HEK293 (cell line): ENCODE measurements around the gene ZMYND15.

Experiments used
- CTCF ChIA-PET: fragments of 350-600 bp; formaldehyde crosslinking; extraction: SDS; loops from one replicate; lab custom pipeline; 2021; ENCODE audit warnings: antibody characterized with exemption; lab: Yijun Ruan, JAX
- POLR2A ChIA-PET: fragments of 300-600 bp; formaldehyde crosslinking; extraction: SDS; loops from one replicate; lab custom pipeline; 2020; ENCODE audit warnings: antibody characterized with exemption, inconsistent platforms; lab: Yijun Ruan, JAX
- H3K27ac ChIP-seq: fragments of 200-500 bp; sonication (Bioruptor generic); 2 replicates; pipeline ENCODE4 v1.5.1; 2014; ENCODE audit warnings: low read depth, low read length, control low read depth, inconsistent platforms; ENCODE audit errors: extremely low read depth
- H3K36me3 ChIP-seq, 2 experiments: fragments of 200-500 bp in 1 of 2; sonication (Bioruptor generic) in 1 of 2; 1 replicate in 1 of 2; 2 replicates in 1 of 2; pipeline ENCODE4 v1.5.1; 2014 to 2017; ENCODE audit warnings: inconsistent platforms in 2 of 2, low read length in 2 of 2; ENCODE audit not compliant: control insufficient read depth in 2 of 2, insufficient read depth in 1 of 2
- H3K4me1 ChIP-seq: fragments of 200-500 bp; sonication (Bioruptor generic); 2 replicates; pipeline ENCODE4 v1.5.1; 2014; ENCODE audit warnings: mild to moderate bottlenecking, low read length, inconsistent platforms; ENCODE audit not compliant: control insufficient read depth, insufficient read depth
- H3K4me3 ChIP-seq: 2 replicates; pipeline ENCODE4 v1.5.1; 2011; ENCODE audit warnings: low read depth, mild to moderate bottlenecking, control low read depth, low read length, moderate library complexity
- H3K9me3 ChIP-seq: fragments of 200-500 bp; sonication (Bioruptor generic); 2 replicates; pipeline ENCODE4 v1.5.1; 2014; ENCODE audit warnings: low read depth, low read length, inconsistent platforms; ENCODE audit not compliant: control insufficient read depth, insufficient read depth
- FEZF1 ChIP-seq: fragments of 450-650 bp; formaldehyde crosslinking; IDR thresholded peaks from 2 replicates; pipeline ENCODE4 v1.5.1; 2016; ENCODE audit warnings: missing biosample characterization, missing genetic modification characterization
- IKZF3 ChIP-seq: fragments of 450-650 bp; IDR thresholded peaks from 2 replicates; pipeline ENCODE4 v1.5.0; 2018; ENCODE audit warnings: missing biosample characterization, mild to moderate bottlenecking, missing genetic modification characterization, moderate library complexity
- KLF1 ChIP-seq: fragments of 450-650 bp; formaldehyde crosslinking; IDR thresholded peaks from 2 replicates; pipeline ENCODE4 v1.5.1; 2016; ENCODE audit warnings: missing biosample characterization, missing genetic modification characterization
- KLF9 ChIP-seq: fragments of 450-650 bp; formaldehyde crosslinking; IDR thresholded peaks from 2 replicates; pipeline ENCODE4 v1.5.1; 2016; ENCODE audit warnings: missing biosample characterization, missing genetic modification characterization, low read depth
- MEIS1 ChIP-seq: sonication (generic); formaldehyde crosslinking; IDR thresholded peaks from 2 replicates; pipeline ENCODE4 v1.8.1; 2022; ENCODE audit warnings: missing genetic modification reagents, mild to moderate bottlenecking, borderline replicate concordance
- OSR2 ChIP-seq: fragments of 450-650 bp; formaldehyde crosslinking; IDR thresholded peaks from 2 replicates; pipeline ENCODE4 v1.5.1; 2016; ENCODE audit warnings: missing biosample characterization, missing genetic modification characterization
- ZBTB17 ChIP-seq: fragments of 450-650 bp; formaldehyde crosslinking; IDR thresholded peaks from 2 replicates; pipeline ENCODE4 v1.5.1; 2016; ENCODE audit warnings: missing biosample characterization, missing genetic modification characterization
- ZBTB20 ChIP-seq: fragments of 450-650 bp; formaldehyde crosslinking; IDR thresholded peaks from 2 replicates; pipeline ENCODE4 v1.5.1; 2016; ENCODE audit warnings: missing biosample characterization, missing genetic modification characterization
- ZNF140 ChIP-seq: fragments of 450-650 bp; formaldehyde crosslinking; IDR thresholded peaks from 2 replicates; pipeline ENCODE4 v1.5.1; 2016; ENCODE audit warnings: missing biosample characterization, missing genetic modification characterization
- ZNF335 ChIP-seq: fragments of 450-650 bp; formaldehyde crosslinking; conservative IDR thresholded peaks from 2 replicates; pipeline ENCODE4 v1.5.1; 2016; ENCODE audit warnings: missing biosample characterization, missing genetic modification characterization
- ZNF416 ChIP-seq: fragments of 450-650 bp; formaldehyde crosslinking; IDR thresholded peaks from 2 replicates; pipeline ENCODE4 v1.5.1; 2016; ENCODE audit warnings: missing biosample characterization, missing genetic modification characterization
- ZNF433 ChIP-seq: fragments of 450-650 bp; formaldehyde crosslinking; IDR thresholded peaks from 2 replicates; pipeline ENCODE4 v1.5.1; 2016; ENCODE audit warnings: missing biosample characterization, missing genetic modification characterization, low read depth
- ZNF623 ChIP-seq: fragments of 450-650 bp; formaldehyde crosslinking; IDR thresholded peaks from 2 replicates; pipeline ENCODE4 v1.5.1; 2016; ENCODE audit warnings: missing biosample characterization, missing genetic modification characterization
- TF ChIP-seq, protein P1 (sequence below): fragments of 450-650 bp; formaldehyde crosslinking; IDR thresholded peaks from 2 replicates; pipeline ENCODE4 v1.5.1; 2016; ENCODE audit warnings: missing biosample characterization, missing genetic modification characterization, borderline replicate concordance
- TF ChIP-seq, protein P2 (sequence below): fragments of 450-650 bp; formaldehyde crosslinking; IDR thresholded peaks from 2 replicates; pipeline ENCODE4 v1.5.1; 2016; ENCODE audit warnings: missing biosample characterization, missing genetic modification characterization
- TF ChIP-seq, protein P3 (sequence below): fragments of 450-650 bp; formaldehyde crosslinking; IDR thresholded peaks from 2 replicates; pipeline ENCODE4 v1.5.1; 2016; ENCODE audit warnings: missing biosample characterization, missing genetic modification characterization

Gene ZMYND15

DNA sequence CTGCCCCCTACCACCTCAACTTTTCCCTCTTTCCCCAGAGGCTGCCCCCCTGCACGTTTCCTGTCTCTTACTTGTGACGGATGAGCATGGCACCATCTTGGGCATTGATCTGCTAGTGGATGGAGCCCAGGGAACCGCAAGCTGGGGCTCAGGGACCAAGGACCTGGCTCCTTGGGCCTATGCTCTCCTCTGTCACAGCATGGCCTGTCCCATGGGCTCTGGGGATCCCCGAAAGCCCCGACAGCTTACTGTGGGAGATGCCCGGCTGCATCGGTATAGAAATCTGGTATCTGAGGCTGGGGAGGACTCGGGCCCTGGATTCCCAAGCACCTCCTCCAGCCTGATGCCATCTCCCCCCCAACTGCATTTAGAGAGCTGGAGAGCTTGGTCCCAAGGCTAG lies 1.9 kb downstream of the ZMYND15 start (continued):
- TF ChIP-seq, protein P1, sequence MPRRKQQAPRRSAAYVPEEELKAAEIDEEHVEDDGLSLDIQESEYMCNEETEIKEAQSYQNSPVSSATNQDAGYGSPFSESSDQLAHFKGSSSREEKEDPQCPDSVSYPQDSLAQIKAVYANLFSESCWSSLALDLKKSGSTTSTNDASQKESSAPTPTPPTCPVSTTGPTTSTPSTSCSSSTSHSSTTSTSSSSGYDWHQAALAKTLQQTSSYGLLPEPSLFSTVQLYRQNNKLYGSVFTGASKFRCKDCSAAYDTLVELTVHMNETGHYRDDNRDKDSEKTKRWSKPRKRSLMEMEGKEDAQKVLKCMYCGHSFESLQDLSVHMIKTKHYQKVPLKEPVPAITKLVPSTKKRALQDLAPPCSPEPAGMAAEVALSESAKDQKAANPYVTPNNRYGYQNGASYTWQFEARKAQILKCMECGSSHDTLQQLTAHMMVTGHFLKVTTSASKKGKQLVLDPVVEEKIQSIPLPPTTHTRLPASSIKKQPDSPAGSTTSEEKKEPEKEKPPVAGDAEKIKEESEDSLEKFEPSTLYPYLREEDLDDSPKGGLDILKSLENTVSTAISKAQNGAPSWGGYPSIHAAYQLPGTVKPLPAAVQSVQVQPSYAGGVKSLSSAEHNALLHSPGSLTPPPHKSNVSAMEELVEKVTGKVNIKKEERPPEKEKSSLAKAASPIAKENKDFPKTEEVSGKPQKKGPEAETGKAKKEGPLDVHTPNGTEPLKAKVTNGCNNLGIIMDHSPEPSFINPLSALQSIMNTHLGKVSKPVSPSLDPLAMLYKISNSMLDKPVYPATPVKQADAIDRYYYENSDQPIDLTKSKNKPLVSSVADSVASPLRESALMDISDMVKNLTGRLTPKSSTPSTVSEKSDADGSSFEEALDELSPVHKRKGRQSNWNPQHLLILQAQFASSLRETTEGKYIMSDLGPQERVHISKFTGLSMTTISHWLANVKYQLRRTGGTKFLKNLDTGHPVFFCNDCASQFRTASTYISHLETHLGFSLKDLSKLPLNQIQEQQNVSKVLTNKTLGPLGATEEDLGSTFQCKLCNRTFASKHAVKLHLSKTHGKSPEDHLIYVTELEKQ (tag by site-specific recombination) = no peak
- TF ChIP-seq ZNF623 (tag by site-specific recombination) (no peak), ZNF433 (tag by site-specific recombination) (no peak), FEZF1 (tag by site-specific recombination) (no peak)
- TF ChIP-seq, all 188 proteins: peak for 0

DNA sequence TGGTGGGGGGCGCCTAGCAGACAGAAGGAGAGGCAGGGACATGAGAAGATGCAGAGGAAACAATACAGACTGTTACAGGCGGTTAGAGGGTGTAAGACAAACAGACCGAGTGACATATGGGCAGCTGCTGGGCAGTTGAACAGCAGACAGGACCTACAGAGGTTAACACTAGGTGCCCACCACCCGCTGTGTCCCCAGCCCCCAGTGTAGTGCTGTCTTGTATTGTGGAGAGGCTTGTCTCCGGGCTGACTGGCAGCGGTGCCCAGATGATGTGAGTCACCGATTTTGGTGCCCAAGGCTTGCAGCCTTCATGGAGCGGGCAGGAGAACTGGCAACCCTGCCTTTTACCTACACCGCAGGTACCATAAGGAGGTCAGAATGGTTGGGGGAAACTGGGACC lies 2.5 kb downstream of the ZMYND15 start:
- H3K4me1 ChIP-seq = peaks cover 8% of the 10 kb centered on the region
- H3K27ac ChIP-seq = no peak overlapping the region
- H3K4me3 ChIP-seq = no peak overlapping the region
- CTCF ChIA-PET = interaction anchor here (1.1 to 1.7 kb wide), 2 partner anchors 10 to 14 kb away, joined by 3 to 5 read pairs; no protein-coding TSS in a partner anchor
- H3K9me3 ChIP-seq = no peaks in the 10 kb centered on the region
- TF ChIP-seq, protein P2, sequence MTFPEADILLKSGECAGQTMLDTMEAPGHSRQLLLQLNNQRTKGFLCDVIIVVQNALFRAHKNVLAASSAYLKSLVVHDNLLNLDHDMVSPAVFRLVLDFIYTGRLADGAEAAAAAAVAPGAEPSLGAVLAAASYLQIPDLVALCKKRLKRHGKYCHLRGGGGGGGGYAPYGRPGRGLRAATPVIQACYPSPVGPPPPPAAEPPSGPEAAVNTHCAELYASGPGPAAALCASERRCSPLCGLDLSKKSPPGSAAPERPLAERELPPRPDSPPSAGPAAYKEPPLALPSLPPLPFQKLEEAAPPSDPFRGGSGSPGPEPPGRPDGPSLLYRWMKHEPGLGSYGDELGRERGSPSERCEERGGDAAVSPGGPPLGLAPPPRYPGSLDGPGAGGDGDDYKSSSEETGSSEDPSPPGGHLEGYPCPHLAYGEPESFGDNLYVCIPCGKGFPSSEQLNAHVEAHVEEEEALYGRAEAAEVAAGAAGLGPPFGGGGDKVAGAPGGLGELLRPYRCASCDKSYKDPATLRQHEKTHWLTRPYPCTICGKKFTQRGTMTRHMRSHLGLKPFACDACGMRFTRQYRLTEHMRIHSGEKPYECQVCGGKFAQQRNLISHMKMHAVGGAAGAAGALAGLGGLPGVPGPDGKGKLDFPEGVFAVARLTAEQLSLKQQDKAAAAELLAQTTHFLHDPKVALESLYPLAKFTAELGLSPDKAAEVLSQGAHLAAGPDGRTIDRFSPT (tag by site-specific recombination) = peak; percentile 23; the same call in 1 of the 2 replicates
- TF ChIP-seq KLF9 = no peak
- TF ChIP-seq, all 188 proteins: peak for 1
- POLR2A ChIA-PET = interaction anchor here (0.6 kb wide), 1 partner anchor 129 kb away, joined by 6 read pairs; no protein-coding TSS in a partner anchor
- no peaks in the 10 kb centered on the region; a peak in 1 of 3 replicates for H3K36me3 ChIP-seq

DNA sequence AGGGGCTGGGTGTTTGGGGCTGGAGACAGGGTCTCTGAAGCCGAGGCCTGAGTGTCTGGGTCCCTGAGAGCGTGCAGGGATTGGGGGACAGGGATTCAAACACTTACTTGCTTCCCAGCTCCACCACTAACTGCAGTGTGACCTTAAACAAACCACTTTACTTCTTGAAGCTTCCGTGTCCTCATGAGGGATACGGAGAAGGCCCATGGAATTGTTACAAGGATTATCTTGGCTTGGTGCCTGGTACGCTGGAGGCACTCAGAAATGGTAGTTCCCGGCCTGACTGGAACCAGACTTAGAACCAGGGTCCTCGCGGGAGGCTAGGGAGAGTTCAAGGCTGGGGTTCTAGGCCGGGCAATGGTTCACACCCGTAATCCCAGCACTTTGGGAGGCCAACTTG lies 3.0 kb downstream of the ZMYND15 start:
- Histone ChIP-seq H3K4me1 (peaks cover 8% of the 10 kb centered on the region), H3K4me3 (no peak overlapping the region), H3K9me3 (no peaks in the 10 kb centered on the region), H3K27ac (no peak overlapping the region), H3K36me3 (no peaks in the 10 kb centered on the region; a peak in 1 of 3 replicates)
- CTCF ChIA-PET = interaction anchor here (1.7 kb wide), 1 partner anchor 14 kb away, joined by 5 read pairs; no protein-coding TSS in a partner anchor
- TF ChIP-seq ZBTB20 = 0 out of 2 replicates have a peak, but pooled peaks have one; percentile 39
- no peak for TF ChIP-seq ZNF140 (tag by site-specific recombination)
- no peak for TF ChIP-seq MEIS1
- TF ChIP-seq OSR2 (tag by site-specific recombination) = peak; percentile 54
- no peak for TF ChIP-seq ZNF416 (tag by site-specific recombination)
- TF ChIP-seq KLF1 (tag by site-specific recombination) = no peak
- TF ChIP-seq, protein P3, sequence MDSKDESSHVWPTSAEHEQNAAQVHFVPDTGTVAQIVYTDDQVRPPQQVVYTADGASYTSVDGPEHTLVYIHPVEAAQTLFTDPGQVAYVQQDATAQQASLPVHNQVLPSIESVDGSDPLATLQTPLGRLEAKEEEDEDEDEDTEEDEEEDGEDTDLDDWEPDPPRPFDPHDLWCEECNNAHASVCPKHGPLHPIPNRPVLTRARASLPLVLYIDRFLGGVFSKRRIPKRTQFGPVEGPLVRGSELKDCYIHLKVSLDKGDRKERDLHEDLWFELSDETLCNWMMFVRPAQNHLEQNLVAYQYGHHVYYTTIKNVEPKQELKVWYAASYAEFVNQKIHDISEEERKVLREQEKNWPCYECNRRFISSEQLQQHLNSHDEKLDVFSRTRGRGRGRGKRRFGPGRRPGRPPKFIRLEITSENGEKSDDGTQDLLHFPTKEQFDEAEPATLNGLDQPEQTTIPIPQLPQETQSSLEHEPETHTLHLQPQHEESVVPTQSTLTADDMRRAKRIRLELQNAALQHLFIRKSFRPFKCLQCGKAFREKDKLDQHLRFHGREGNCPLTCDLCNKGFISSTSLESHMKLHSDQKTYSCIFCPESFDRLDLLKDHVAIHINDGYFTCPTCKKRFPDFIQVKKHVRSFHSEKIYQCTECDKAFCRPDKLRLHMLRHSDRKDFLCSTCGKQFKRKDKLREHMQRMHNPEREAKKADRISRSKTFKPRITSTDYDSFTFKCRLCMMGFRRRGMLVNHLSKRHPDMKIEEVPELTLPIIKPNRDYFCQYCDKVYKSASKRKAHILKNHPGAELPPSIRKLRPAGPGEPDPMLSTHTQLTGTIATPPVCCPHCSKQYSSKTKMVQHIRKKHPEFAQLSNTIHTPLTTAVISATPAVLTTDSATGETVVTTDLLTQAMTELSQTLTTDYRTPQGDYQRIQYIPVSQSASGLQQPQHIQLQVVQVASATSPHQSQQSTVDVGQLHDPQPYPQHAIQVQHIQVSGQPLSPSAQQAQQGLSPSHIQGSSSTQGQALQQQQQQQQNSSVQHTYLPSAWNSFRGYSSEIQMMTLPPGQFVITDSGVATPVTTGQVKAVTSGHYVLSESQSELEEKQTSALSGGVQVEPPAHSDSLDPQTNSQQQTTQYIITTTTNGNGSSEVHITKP (tag by site-specific recombination) = peak; percentile 74
- peak; percentile 50; the same call in 1 of the 2 replicates for TF ChIP-seq ZBTB17 (tag by site-specific recombination)
- peak; percentile 62 for TF ChIP-seq ZNF335 (tag by site-specific recombination)
- 0 out of 2 replicates have a peak, but pooled peaks have one; percentile 27 for TF ChIP-seq IKZF3 (tag by site-specific recombination)
- POLR2A ChIA-PET = interaction anchor here (0.6 kb wide), 1 partner anchor 130 kb away, joined by 6 read pairs; no protein-coding TSS in a partner anchor
